Activated naive CD8-positive, alpha-beta T cell treated with anti-CD3 and anti-CD28 coated beads for 36 hours (primary cell): Measurements from ENCODE around the gene FAM135A. TPM values are rescaled to one million over a fixed set of nuclear protein-coding genes. Genes with fewer than 3 reads are reported as not detected.
"Not testable (repeated sequence)": the region's sequence is repeated elsewhere in the genome, so short reads cannot be mapped to it uniquely, and the experiment has no call there.

Experiments
- DNase-seq: peaks from one replicate; pipeline ENCODE4 v3.0.0; 2021
- H3K27ac Mint-ChIP-seq: one replicate; pipeline ENCODE4 v1.8.0; 2022; ENCODE audit warnings: mild to moderate bottlenecking, moderate library complexity, mixed read lengths
- H3K27me3 Mint-ChIP-seq: one replicate; pipeline ENCODE4 v1.8.0; 2022; ENCODE audit warnings: mild to moderate bottlenecking, mixed read lengths
- H3K36me3 Mint-ChIP-seq: one replicate; pipeline ENCODE4 v1.8.0; 2021; ENCODE audit warnings: mild to moderate bottlenecking, mixed read lengths
- H3K4me1 Mint-ChIP-seq: one replicate; pipeline ENCODE4 v1.8.0; 2021; ENCODE audit warnings: mixed read lengths
- H3K4me3 Mint-ChIP-seq: one replicate; pipeline ENCODE4 v1.8.0; 2022; ENCODE audit warnings: mild to moderate bottlenecking, moderate library complexity, mixed read lengths
- H3K9me3 Mint-ChIP-seq: one replicate; pipeline ENCODE4 v1.8.0; 2022; ENCODE audit warnings: mixed read lengths
- total RNA-seq, 2 experiments: library from RNA; stranded (reverse); gene quantifications; one replicate each; pipeline ENCODE4 v1.2.3, GENCODE V29; 2021

FAM135A gene
- total RNA-seq, 2 experiments from 2014 or later: 6.5 to 7.3 TPM

GRCh38 chr6:70574643-70575042, 161.3 kb downstream of the FAM135A start:
- Mint-ChIP-seq H3K27me3 (no peaks in the 10 kb centered on the region), H3K4me3 (no peak overlapping the region), H3K4me1 (peaks cover 5% of the 10 kb centered on the region), H3K36me3 (peaks cover 11% of the 10 kb centered on the region), H3K27ac (no peak overlapping the region), H3K9me3 (no peaks in the 10 kb centered on the region)
- DNase-seq: no peak

GRCh38 chr6:70575899-70576495, 162.7 kb downstream of the FAM135A start:
- Mint-ChIP-seq H3K27ac (no peak overlapping the region), H3K36me3 (peaks cover 7% of the 10 kb centered on the region), H3K9me3 (no peaks in the 10 kb centered on the region), H3K4me3 (no peak overlapping the region), H3K4me1 (peaks cover 1% of the 10 kb centered on the region), H3K27me3 (no peaks in the 10 kb centered on the region)
- no peak for DNase-seq

- Mint-ChIP-seq H3K4me3 (no peak overlapping the region), H3K27ac (no peak overlapping the region), H3K9me3 (no peaks in the 10 kb centered on the region), H3K36me3 (peaks cover 13% of the 10 kb centered on the region), H3K4me1 (peaks cover 6% of the 10 kb centered on the region), H3K27me3 (no peaks in the 10 kb centered on the region)
- DNase-seq: no peak
These were observed 172.8 kb downstream of the FAM135A start for GRCh38 chr6:70586114-70586513.

GRCh38 chr6:70590400-70590799, 177.1 kb downstream of the FAM135A start:
- Mint-ChIP-seq H3K27me3 (no peaks in the 10 kb centered on the region), H3K4me3 (no peak overlapping the region), H3K9me3 (no peaks in the 10 kb centered on the region), H3K36me3 (peaks cover 12% of the 10 kb centered on the region), H3K27ac (no peak overlapping the region), H3K4me1 (peaks cover 6% of the 10 kb centered on the region)
- no peak for DNase-seq

GRCh38 chr6:70592391-70593117, 179.2 kb downstream of the FAM135A start:
- Mint-ChIP-seq H3K4me1 (no peaks in the 10 kb centered on the region), H3K4me3 (no peak overlapping the region), H3K27ac (no peak overlapping the region), H3K36me3 (peaks cover 10% of the 10 kb centered on the region), H3K27me3 (no peaks in the 10 kb centered on the region), H3K9me3 (no peaks in the 10 kb centered on the region)
- no peak for DNase-seq

GRCh38 chr6:70593118-70593486, 179.8 kb downstream of the FAM135A start:
- Mint-ChIP-seq H3K4me3 (no peak overlapping the region), H3K4me1 (no peaks in the 10 kb centered on the region), H3K27me3 (no peaks in the 10 kb centered on the region), H3K9me3 (no peaks in the 10 kb centered on the region), H3K27ac (no peak overlapping the region), H3K36me3 (peaks cover 10% of the 10 kb centered on the region)
- no peak for DNase-seq

GRCh38 chr6:70599187-70599586, 185.9 kb downstream of the FAM135A start:
- Mint-ChIP-seq H3K36me3 (peaks cover under 1% of the 10 kb centered on the region), H3K9me3 (no peaks in the 10 kb centered on the region), H3K4me3 (no peak overlapping the region), H3K27ac (no peak overlapping the region), H3K27me3 (no peaks in the 10 kb centered on the region), H3K4me1 (no peaks in the 10 kb centered on the region)
- DNase-seq: no peak

- Mint-ChIP-seq H3K27me3 (no peaks in the 10 kb centered on the region), H3K9me3 (no peaks in the 10 kb centered on the region), H3K27ac (no peak overlapping the region), H3K4me1 (no peaks in the 10 kb centered on the region), H3K4me3 (no peak overlapping the region), H3K36me3 (peaks cover 2% of the 10 kb centered on the region)
- DNase-seq: no peak
These were observed 187.7 kb downstream of the FAM135A start for GRCh38 chr6:70601014-70601413.

- Mint-ChIP-seq H3K9me3 (no peaks in the 10 kb centered on the region), H3K36me3 (peaks cover 2% of the 10 kb centered on the region), H3K4me1 (peaks cover 10% of the 10 kb centered on the region), H3K27ac (no peak overlapping the region), H3K4me3 (no peak overlapping the region), H3K27me3 (no peaks in the 10 kb centered on the region)
- DNase-seq: no peak
These were observed 190.9 kb downstream of the FAM135A start for GRCh38 chr6:70604254-70604653.

- not testable (repeated sequence) for DNase-seq, H3K27me3 Mint-ChIP-seq, H3K36me3 Mint-ChIP-seq, H3K9me3 Mint-ChIP-seq
- peaks cover 10% of the 10 kb centered on the region for H3K4me1 Mint-ChIP-seq
- H3K4me3 Mint-ChIP-seq: peak overlapping the region; percentile 1
- H3K27ac Mint-ChIP-seq: peak overlapping the region; percentile 2
These were observed 194.1 kb downstream of the FAM135A start for GRCh38 chr6:70607371-70607770.

GRCh38 chr6:70609181-70609580, 195.9 kb downstream of the FAM135A start:
- not testable (repeated sequence) for H3K9me3 Mint-ChIP-seq, H3K4me3 Mint-ChIP-seq, H3K27ac Mint-ChIP-seq, DNase-seq, H3K27me3 Mint-ChIP-seq, H3K36me3 Mint-ChIP-seq
- peaks cover 10% of the 10 kb centered on the region for H3K4me1 Mint-ChIP-seq

Other genes starting within 250 kb of the FAM135A start
- not detected for gene COL9A1, start 110.4 kb upstream of the FAM135A start, total RNA-seq
- gene SDHAF4, start 153.4 kb downstream of the FAM135A start, total RNA-seq: 10 to 100 TPM; 10.2 to 13.1 TPM